GM23338 (cell line): Measurements from ENCODE around the gene PINK1. TPM values are rescaled to one million over a fixed set of nuclear protein-coding genes. Genes with fewer than 3 reads are reported as not detected.

Experiments used
- ATAC-seq: fragments of 200-7000 bp; cut with Tn5 transposase; 3 replicates; pipeline ENCODE4 v1.9.1; 2020
- DNase-seq: peaks from one replicate; pipeline ENCODE4 v3.0.0-alpha.2; 2015; ENCODE audit warnings: low spot score
- H2AFZ ChIP-seq: fragments of 200-600 bp; sonication (generic); 2 replicates; pipeline ENCODE4 v1.8.0; 2016; ENCODE audit warnings: antibody characterized with exemption, mild to moderate bottlenecking, moderate library complexity
- H3F3A ChIP-seq: fragments of 200-600 bp; sonication (generic); replicated peaks from 2 replicates; pipeline ENCODE4 v1.8.0; 2017; ENCODE audit warnings: antibody characterized with exemption, mixed run types, low read depth
- H3K27ac ChIP-seq: fragments of 200-600 bp; sonication (generic); 2 replicates; pipeline ENCODE4 v1.6.1; 2016; ENCODE audit warnings: low read depth
- H3K27me3 ChIP-seq: fragments of 200-600 bp; sonication (generic); 2 replicates; pipeline ENCODE4 v1.8.0; 2016; ENCODE audit warnings: mild to moderate bottlenecking, mixed run types, moderate library complexity; ENCODE audit not compliant: insufficient read depth
- H3K36me3 ChIP-seq: fragments of 200-600 bp; sonication (generic); 2 replicates; pipeline ENCODE4 v1.8.0; 2016; ENCODE audit warnings: mild to moderate bottlenecking; ENCODE audit not compliant: insufficient read depth
- H3K4me1 ChIP-seq: fragments of 200-600 bp; sonication (generic); 2 replicates; pipeline ENCODE4 v1.8.0; 2016; ENCODE audit warnings: mild to moderate bottlenecking, moderate library complexity; ENCODE audit not compliant: insufficient read depth
- H3K4me2 ChIP-seq: fragments of 200-600 bp; sonication (generic); 2 replicates; pipeline ENCODE4 v1.7.1; 2017; ENCODE audit warnings: mixed run types
- H3K4me3 ChIP-seq: fragments of 200-600 bp; sonication (generic); 2 replicates; pipeline ENCODE4 v1.6.1; 2016; ENCODE audit warnings: mixed run types
- H3K79me2 ChIP-seq: fragments of 200-600 bp; sonication (generic); replicated peaks from 2 replicates; pipeline ENCODE4 v1.8.0; 2017; ENCODE audit warnings: mild to moderate bottlenecking; ENCODE audit not compliant: insufficient read depth
- H3K9me2 ChIP-seq: fragments of 200-600 bp; sonication (generic); 2 replicates; pipeline ENCODE4 v1.8.0; 2017; ENCODE audit not compliant: insufficient read depth
- H4K20me1 ChIP-seq: fragments of 200-600 bp; sonication (generic); replicated peaks from 2 replicates; pipeline ENCODE4 v1.8.0; 2017; ENCODE audit warnings: mild to moderate bottlenecking; ENCODE audit not compliant: insufficient read depth
- H3K27ac Mint-ChIP-seq: 2 replicates; pipeline ENCODE4 v1.8.0; 2020; ENCODE audit warnings: inconsistent platforms, mild to moderate bottlenecking, moderate library complexity, mixed read lengths
- H3K27me3 Mint-ChIP-seq: 3 replicates; pipeline ENCODE4 v1.8.0; 2022; ENCODE audit warnings: low read depth, mild to moderate bottlenecking, moderate library complexity, mixed read lengths, inconsistent platforms; ENCODE audit not compliant: insufficient read depth, poor library complexity
- H3K36me3 Mint-ChIP-seq: 3 replicates; pipeline ENCODE4 v1.8.0; 2021; ENCODE audit warnings: low read depth, mild to moderate bottlenecking, inconsistent platforms, moderate library complexity, mixed read lengths
- H3K4me1 Mint-ChIP-seq: 3 replicates; pipeline ENCODE4 v1.8.0; 2020; ENCODE audit warnings: mild to moderate bottlenecking, inconsistent platforms, mixed read lengths
- H3K4me3 Mint-ChIP-seq: 3 replicates; pipeline ENCODE4 v1.8.0; 2021; ENCODE audit warnings: moderate library complexity, mild to moderate bottlenecking, inconsistent platforms, mixed read lengths
- H3K9me3 Mint-ChIP-seq: 3 replicates; pipeline ENCODE4 v1.8.0; 2020; ENCODE audit warnings: moderate library complexity, mild to moderate bottlenecking, inconsistent platforms, mixed read lengths
- CREB1 ChIP-seq: fragments of 250-450 bp; sonication (Bioruptor Pico); IDR thresholded peaks from 2 replicates; pipeline ENCODE4 v1.5.0; 2020; ENCODE audit warnings: low read depth, mild to moderate bottlenecking, moderate library complexity
- CTCF ChIP-seq, 2 experiments: fragments of 200-600 bp in 1 of 2; sonication (generic) in 1 of 2; conservative IDR thresholded peaks; 2 replicates each; pipeline versions ENCODE4 v1.5.1 to v1.6.1; 2016 to 2017; ENCODE audit warnings: antibody characterized with exemption in 2 of 2, low read depth in 2 of 2, mild to moderate bottlenecking in 2 of 2, moderate library complexity in 1 of 2
- EZH2 ChIP-seq: fragments of 200-600 bp; sonication (generic); IDR thresholded peaks from one replicate; pipeline ENCODE4 v1.8.0; 2017; ENCODE audit warnings: antibody characterized with exemption, mild to moderate bottlenecking, low read depth; ENCODE audit not compliant: unreplicated experiment
- EZH2phosphoT487 ChIP-seq: fragments of 200-600 bp; sonication (generic); IDR thresholded peaks from one replicate; pipeline ENCODE4 v1.8.1; 2018; ENCODE audit warnings: antibody characterized with exemption; ENCODE audit not compliant: unreplicated experiment
- JUNB ChIP-seq: IDR thresholded peaks from one replicate; pipeline ENCODE4 v1.6.1; 2016; ENCODE audit warnings: antibody characterized with exemption; ENCODE audit not compliant: unreplicated experiment
- NANOG ChIP-seq: IDR thresholded peaks from 2 replicates; pipeline ENCODE4 v1.6.1; 2016; ENCODE audit warnings: antibody characterized with exemption, borderline replicate concordance
- POLR2AphosphoS5 ChIP-seq: IDR thresholded peaks from 2 replicates; pipeline ENCODE4 v1.6.1; 2016; ENCODE audit warnings: antibody characterized with exemption, low read depth
- STAT1 ChIP-seq: IDR thresholded peaks from one replicate; pipeline ENCODE4 v1.6.1; 2016; ENCODE audit warnings: antibody characterized with exemption; ENCODE audit not compliant: unreplicated experiment
- ZNF114 ChIP-seq: fragments of 250-450 bp; sonication (Bioruptor Pico); IDR thresholded peaks from 2 replicates; pipeline ENCODE4 v1.5.0; 2020; ENCODE audit warnings: mild to moderate bottlenecking, moderate library complexity
- ZNF331 ChIP-seq: fragments of 250-450 bp; sonication (Bioruptor Pico); IDR thresholded peaks from 2 replicates; pipeline ENCODE4 v1.5.0; 2020; ENCODE audit warnings: low read depth, mild to moderate bottlenecking, moderate library complexity
- polyA plus RNA-seq: library from polyadenylated mRNA; unstranded; fragments of >200 nt; fragmentation: Nextera tagmentation; extraction: Ambion mirVana; gene quantifications from 2 replicates; pipeline ENCODE4 v1.2.1, GENCODE V29; 2016
- total RNA-seq: library from RNA; depleted of rRNA; stranded (reverse); fragments of >200 nt; shearing (Covaris generic); gene quantifications from 2 replicates; pipeline ENCODE4 v1.2.3, GENCODE V29; 2014
- TF ChIP-seq, protein P1 (sequence below): IDR thresholded peaks from one replicate; pipeline ENCODE4 v1.6.1; 2018; ENCODE audit warnings: antibody characterized with exemption; ENCODE audit not compliant: unreplicated experiment
- TF ChIP-seq, protein P2 (sequence below): IDR thresholded peaks from 2 replicates; pipeline ENCODE4 v1.6.1; 2016; ENCODE audit warnings: antibody characterized with exemption

PINK1 gene
- total and polyA plus RNA-seq, 2 experiments from 2014 or later = 20.8 to 42.7 TPM

DNA sequence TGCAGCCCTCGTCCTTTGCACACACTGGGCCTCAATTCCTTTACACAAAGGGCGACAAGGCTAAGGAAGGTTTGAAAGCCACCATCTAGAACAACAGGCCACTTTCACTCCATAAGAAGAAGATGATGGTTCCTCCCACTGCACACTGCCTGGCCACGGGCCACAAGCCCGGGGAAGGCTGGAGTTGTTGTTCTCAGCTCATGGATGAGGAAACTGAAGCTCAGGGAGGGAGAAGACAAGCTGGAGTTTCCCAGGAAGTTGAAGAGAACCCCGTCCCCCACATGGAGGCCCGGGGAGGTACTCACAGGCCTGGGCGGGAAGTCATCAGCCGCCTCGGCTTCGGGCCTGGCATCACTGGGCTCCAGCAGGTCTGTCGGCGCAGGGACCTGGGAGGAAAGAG is 52.5 kb downstream of the PINK1 start (continued):
- no peak for TF ChIP-seq CREB1 (CRISPR knock-in tag)
- TF ChIP-seq STAT1 = no peak
- no peak for TF ChIP-seq NANOG
- no peak for TF ChIP-seq JUNB
- no peak for TF ChIP-seq POLR2AphosphoS5
- TF ChIP-seq EZH2phosphoT487 = no peak
- TF ChIP-seq, protein P1, sequence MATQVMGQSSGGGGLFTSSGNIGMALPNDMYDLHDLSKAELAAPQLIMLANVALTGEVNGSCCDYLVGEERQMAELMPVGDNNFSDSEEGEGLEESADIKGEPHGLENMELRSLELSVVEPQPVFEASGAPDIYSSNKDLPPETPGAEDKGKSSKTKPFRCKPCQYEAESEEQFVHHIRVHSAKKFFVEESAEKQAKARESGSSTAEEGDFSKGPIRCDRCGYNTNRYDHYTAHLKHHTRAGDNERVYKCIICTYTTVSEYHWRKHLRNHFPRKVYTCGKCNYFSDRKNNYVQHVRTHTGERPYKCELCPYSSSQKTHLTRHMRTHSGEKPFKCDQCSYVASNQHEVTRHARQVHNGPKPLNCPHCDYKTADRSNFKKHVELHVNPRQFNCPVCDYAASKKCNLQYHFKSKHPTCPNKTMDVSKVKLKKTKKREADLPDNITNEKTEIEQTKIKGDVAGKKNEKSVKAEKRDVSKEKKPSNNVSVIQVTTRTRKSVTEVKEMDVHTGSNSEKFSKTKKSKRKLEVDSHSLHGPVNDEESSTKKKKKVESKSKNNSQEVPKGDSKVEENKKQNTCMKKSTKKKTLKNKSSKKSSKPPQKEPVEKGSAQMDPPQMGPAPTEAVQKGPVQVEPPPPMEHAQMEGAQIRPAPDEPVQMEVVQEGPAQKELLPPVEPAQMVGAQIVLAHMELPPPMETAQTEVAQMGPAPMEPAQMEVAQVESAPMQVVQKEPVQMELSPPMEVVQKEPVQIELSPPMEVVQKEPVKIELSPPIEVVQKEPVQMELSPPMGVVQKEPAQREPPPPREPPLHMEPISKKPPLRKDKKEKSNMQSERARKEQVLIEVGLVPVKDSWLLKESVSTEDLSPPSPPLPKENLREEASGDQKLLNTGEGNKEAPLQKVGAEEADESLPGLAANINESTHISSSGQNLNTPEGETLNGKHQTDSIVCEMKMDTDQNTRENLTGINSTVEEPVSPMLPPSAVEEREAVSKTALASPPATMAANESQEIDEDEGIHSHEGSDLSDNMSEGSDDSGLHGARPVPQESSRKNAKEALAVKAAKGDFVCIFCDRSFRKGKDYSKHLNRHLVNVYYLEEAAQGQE = no peak
- no peak for TF ChIP-seq EZH2
- no peak for TF ChIP-seq ZNF114 (CRISPR knock-in tag)
- TF ChIP-seq, protein P2, sequence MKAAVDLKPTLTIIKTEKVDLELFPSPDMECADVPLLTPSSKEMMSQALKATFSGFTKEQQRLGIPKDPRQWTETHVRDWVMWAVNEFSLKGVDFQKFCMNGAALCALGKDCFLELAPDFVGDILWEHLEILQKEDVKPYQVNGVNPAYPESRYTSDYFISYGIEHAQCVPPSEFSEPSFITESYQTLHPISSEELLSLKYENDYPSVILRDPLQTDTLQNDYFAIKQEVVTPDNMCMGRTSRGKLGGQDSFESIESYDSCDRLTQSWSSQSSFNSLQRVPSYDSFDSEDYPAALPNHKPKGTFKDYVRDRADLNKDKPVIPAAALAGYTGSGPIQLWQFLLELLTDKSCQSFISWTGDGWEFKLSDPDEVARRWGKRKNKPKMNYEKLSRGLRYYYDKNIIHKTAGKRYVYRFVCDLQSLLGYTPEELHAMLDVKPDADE = no peak

- Mint-ChIP-seq H3K4me1 (peaks cover 4% of the 10 kb centered on the region; the same call in 2 of the 3 replicates), H3K27ac (no peak overlapping the region), H3K4me3 (no peak overlapping the region), H3K9me3 (peaks cover 2% of the 10 kb centered on the region; the same call in 1 of the 3 replicates), H3K27me3 (peaks cover 9% of the 10 kb centered on the region), H3K36me3 (peaks cover 10% of the 10 kb centered on the region)
- H3K36me3 ChIP-seq = no peaks in the 10 kb centered on the region
- DNase-seq = no peak
- H3K4me1 ChIP-seq = no peaks in the 10 kb centered on the region
- no peaks in the 10 kb centered on the region for H3K27me3 ChIP-seq
- H2AFZ ChIP-seq = no peak overlapping the region
- H3K9me2 ChIP-seq = no peaks in the 10 kb centered on the region
- ATAC-seq = no peak
- H3K4me3 ChIP-seq = no peak overlapping the region
- H4K20me1 ChIP-seq = no peaks in the 10 kb centered on the region
- H3K27ac ChIP-seq = no peak overlapping the region
- no peaks in the 10 kb centered on the region for H3K79me2 ChIP-seq
- no peak overlapping the region for H3K4me2 ChIP-seq
- no peaks in the 10 kb centered on the region for H3F3A ChIP-seq
- TF ChIP-seq ZNF331 (CRISPR knock-in tag) (no peak), CTCF (conservative IDR thresholded peaks at IDR 0.05; ENCODE audit: low read depth in 2 of 2) (no peak), EZH2phosphoT487 (no peak), CREB1 (CRISPR knock-in tag) (no peak)
- TF ChIP-seq, protein P1 = no peak
Measured at GRCh38 chr1:20686883-20687725, 53.8 kb downstream of the PINK1 start.
